ENCODE data around the gene CD7. TPM values are rescaled to one million over a fixed set of nuclear protein-coding genes. Genes with fewer than 3 reads are reported as not detected.

The CD7 gene
- total and polyA plus RNA-seq, 2 donors (not counting 3 experiments of a cell fraction or from before 2014, with no cell fraction given), result not detected

GRCh38 chr17:82309656-82310570, 7.5 kb downstream of the CD7 start:
- TF ChIP-seq MYC (IDR thresholded peaks at IDR 0.05; ENCODE audit: low read depth, low read length) (no peak), CTCF (IDR thresholded peaks at IDR 0.05; ENCODE audit: extremely low read depth in 1 of 2, insufficient read depth in 1 of 2, low read depth in 1 of 2, low read length in 2 of 2) (no peak), JUN (IDR thresholded peaks at IDR 0.05; ENCODE audit: borderline replicate concordance, insufficient read depth, insufficient read length, low read depth) (no peak), POLR2A (IDR thresholded peaks at IDR 0.05; ENCODE audit: low read depth, low read length) (no peak), POLR2AphosphoS5 (IDR thresholded peaks at IDR 0.05; ENCODE audit: insufficient read depth, low read depth, low read length) (no peak), GATA2 (IDR thresholded peaks at IDR 0.05; ENCODE audit: insufficient read depth, insufficient read length, low read depth, low read length) (no peak), FOS (IDR thresholded peaks at IDR 0.05; ENCODE audit: borderline replicate concordance, insufficient read depth, low read length) (no peak), EZH2 (IDR thresholded peaks at IDR 0.05; ENCODE audit: borderline replicate concordance, low read depth, low read length, severe bottlenecking) (no peak)
- TF ChIP-seq, protein P1, sequence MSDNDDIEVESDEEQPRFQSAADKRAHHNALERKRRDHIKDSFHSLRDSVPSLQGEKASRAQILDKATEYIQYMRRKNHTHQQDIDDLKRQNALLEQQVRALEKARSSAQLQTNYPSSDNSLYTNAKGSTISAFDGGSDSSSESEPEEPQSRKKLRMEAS (IDR thresholded peaks at IDR 0.05; ENCODE audit: insufficient read depth, insufficient read length), result no peak
- H3K4me3 ChIP-seq (replicated peaks in 1 of 3; ENCODE audit: insufficient read depth in 1 of 3, low read depth in 1 of 3, low read length in 3 of 3), result no peak overlapping the region
- CTCF ChIA-PET, result no interaction called here
- H4K20me1 ChIP-seq (replicated peaks; ENCODE audit: control insufficient read depth, extremely low read depth, insufficient read depth, low read length), result no peaks in the 10 kb centered on the region
- H3K36me3 ChIP-seq (ENCODE audit: control insufficient read depth in 2 of 2, extremely low read depth in 1 of 2, insufficient read depth in 2 of 2, low read length in 2 of 2), result no peaks in the 10 kb centered on the region
- BruUV-seq (replicated peaks), result no TSS peak
- no peak overlapping the region for H3K27ac ChIP-seq (ENCODE audit: insufficient read depth, low read depth, low read length)
- dilution Hi-C loops (cut with MboI; ENCODE audit: extremely low pct_ligation_motif_present, low sequenced_read_pairs), result no loop called here
- no peaks in the 10 kb centered on the region for H3K79me2 ChIP-seq (ENCODE audit: control insufficient read depth, insufficient read depth, low read length)
- no peak overlapping the region for H2AFZ ChIP-seq (ENCODE audit: low read depth, low read length)
- POLR2A ChIA-PET, result no interaction called here
- FAIRE-seq, result no peak
- no peak overlapping the region for H3K9ac ChIP-seq (replicated peaks; ENCODE audit: extremely low read depth, insufficient read depth, low read length)
- no peaks in the 10 kb centered on the region for H3K4me1 ChIP-seq (ENCODE audit: control insufficient read depth, extremely low read depth, insufficient read depth, low read length)
- H3K4me2 ChIP-seq (ENCODE audit: insufficient read depth, low read length), result no peak overlapping the region
- intact Hi-C loops (cut with micrococcal nuclease), result no loop called here
- no peaks in the 10 kb centered on the region for H3K9me3 ChIP-seq (replicated peaks; ENCODE audit: control insufficient read depth, insufficient read depth, low read length)
- H3K27me3 ChIP-seq (ENCODE audit: control insufficient read depth in 2 of 2, insufficient read depth in 2 of 2, low read length in 2 of 2), result peaks cover 0 to 2% of the 10 kb centered on the region in 2 experiments
- no peaks in the 10 kb centered on the region for H3K9me1 ChIP-seq (replicated peaks; ENCODE audit: control insufficient read depth, extremely low read depth, insufficient read depth, low read length)
- DNase-seq (ENCODE audit: low read depth, low spot score), result no peak

Measured in endothelial cell of umbilical vein (primary cell).